ENCODE data around the gene PRUNE1. TPM values are rescaled to one million over a fixed set of nuclear protein-coding genes. Genes with fewer than 3 reads are reported as not detected.

PRUNE1 gene, protein sequence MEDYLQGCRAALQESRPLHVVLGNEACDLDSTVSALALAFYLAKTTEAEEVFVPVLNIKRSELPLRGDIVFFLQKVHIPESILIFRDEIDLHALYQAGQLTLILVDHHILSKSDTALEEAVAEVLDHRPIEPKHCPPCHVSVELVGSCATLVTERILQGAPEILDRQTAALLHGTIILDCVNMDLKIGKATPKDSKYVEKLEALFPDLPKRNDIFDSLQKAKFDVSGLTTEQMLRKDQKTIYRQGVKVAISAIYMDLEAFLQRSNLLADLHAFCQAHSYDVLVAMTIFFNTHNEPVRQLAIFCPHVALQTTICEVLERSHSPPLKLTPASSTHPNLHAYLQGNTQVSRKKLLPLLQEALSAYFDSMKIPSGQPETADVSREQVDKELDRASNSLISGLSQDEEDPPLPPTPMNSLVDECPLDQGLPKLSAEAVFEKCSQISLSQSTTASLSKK
- 10 to 100 TPM; 21.6 to 34.1 (median 32.8) TPM for total RNA-seq

DNA sequence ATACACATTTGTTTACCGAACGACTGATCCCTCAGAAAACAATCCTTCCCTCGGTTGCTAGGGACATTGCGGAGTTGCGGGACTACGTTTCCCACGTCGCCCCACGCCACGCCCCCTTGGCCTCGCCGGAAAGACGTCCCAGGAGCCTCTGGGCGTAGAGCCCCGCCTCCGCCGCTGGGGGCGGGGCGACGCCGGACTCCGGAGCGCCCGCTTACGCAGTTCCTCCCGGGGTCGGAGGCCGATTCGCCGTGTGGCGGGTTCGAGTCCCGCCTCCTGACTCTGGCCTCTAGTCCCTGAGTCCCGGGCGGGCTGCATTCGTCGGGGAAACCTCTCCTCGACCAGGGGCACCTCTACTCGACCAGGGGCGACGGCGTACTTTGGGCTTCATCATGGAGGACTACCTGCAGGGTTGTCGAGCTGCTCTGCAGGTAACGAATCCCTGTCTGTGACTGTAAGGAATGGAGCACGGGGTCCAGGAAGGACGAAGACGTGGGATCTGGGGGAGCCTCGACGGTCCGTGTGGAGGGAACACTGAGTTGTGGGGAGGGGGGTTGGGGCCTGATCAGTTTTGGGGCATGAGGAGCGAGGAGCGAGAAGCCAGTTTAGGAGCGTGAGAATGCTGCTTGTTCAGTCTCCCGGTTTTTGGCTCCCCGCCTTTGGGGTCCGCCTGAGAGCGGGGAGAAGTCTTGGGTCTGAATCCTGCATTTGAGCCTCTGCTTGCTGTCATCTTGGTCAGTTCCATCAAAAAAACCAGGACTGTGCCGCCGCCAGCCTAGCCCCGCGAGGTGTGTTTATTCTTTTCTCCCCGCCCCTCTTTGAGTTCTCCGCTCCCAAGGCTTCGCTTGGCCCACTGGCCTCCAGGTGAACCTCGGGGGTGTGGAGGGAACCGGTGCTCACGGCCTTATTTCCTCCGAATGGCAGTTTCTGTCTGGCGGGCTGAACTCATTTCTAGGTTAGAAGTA, at the start of gene PRUNE1:
PRUNE1 (plus strand) TSS at position 206 of the 962 bp plus-strand sequence; CDS start at position 390, 184 bp downstream.
- peak; percentile 93 to 96 for DNase-seq (ENCODE audit: low spot score in 2 of 2)
- TF ChIP-seq POLR2AphosphoS5 (IDR thresholded peaks at IDR 0.05) (peak; percentile 73 to 86 (median 83)), POLR2A (IDR thresholded peaks at IDR 0.05) (peak; percentile 66)
- TF ChIP-seq, protein P1, sequence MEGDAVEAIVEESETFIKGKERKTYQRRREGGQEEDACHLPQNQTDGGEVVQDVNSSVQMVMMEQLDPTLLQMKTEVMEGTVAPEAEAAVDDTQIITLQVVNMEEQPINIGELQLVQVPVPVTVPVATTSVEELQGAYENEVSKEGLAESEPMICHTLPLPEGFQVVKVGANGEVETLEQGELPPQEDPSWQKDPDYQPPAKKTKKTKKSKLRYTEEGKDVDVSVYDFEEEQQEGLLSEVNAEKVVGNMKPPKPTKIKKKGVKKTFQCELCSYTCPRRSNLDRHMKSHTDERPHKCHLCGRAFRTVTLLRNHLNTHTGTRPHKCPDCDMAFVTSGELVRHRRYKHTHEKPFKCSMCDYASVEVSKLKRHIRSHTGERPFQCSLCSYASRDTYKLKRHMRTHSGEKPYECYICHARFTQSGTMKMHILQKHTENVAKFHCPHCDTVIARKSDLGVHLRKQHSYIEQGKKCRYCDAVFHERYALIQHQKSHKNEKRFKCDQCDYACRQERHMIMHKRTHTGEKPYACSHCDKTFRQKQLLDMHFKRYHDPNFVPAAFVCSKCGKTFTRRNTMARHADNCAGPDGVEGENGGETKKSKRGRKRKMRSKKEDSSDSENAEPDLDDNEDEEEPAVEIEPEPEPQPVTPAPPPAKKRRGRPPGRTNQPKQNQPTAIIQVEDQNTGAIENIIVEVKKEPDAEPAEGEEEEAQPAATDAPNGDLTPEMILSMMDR (IDR thresholded peaks at IDR 0.05) = peak in 1 of 3 donors; percentile 8
- Histone ChIP-seq H3K4me1 (peaks cover 0 to 25% of the 10 kb centered on the region in 2 donors), H3K4me3 (peak within 1 kb of the TSS; percentile 60 to 83 (median 66)), H3K27me3 (no peaks in the 10 kb centered on the region), H3K36me3 (no peaks in the 10 kb centered on the region), H3K9me3 (no peaks in the 10 kb centered on the region), H3K27ac (peak within 1 kb of the TSS; percentile 94 to 96)
- intact Hi-C loops (cut with DNase I; ENCODE audit: low total_unique reads) = no loop called here

DNA sequence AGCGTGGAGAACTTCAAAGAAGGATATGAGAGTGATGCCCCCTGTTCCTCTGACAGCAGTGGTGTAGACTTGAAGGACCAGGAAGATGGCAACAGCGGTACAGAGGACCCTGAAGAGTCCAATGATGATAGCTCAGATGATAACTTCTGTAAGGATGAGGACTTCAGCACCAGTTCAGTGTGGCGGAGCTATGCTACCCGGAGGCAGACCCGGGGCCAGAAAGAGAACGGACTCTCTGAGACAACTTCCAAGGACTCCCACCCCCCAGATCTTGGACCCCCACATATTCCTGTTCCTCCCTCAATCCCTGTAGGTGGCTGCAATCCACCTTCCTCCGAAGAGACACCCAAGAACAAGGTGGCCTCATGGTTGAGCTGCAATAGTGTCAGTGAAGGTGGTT, 47.6 kb upstream of the PRUNE1 start:
- H3K36me3 ChIP-seq = peaks cover 15% of the 10 kb centered on the region
- no peaks in the 10 kb centered on the region for H3K27me3 ChIP-seq
- intact Hi-C loops (cut with DNase I; ENCODE audit: low total_unique reads) = no loop called here
- DNase-seq (ENCODE audit: low spot score in 2 of 2) = no peak
- H3K27ac ChIP-seq = no peak overlapping the region
- no peaks in the 10 kb centered on the region for H3K4me1 ChIP-seq
- TF ChIP-seq POLR2AphosphoS5 (IDR thresholded peaks at IDR 0.05) (no peak), POLR2A (IDR thresholded peaks at IDR 0.05) (no peak)
- TF ChIP-seq, protein P1 (IDR thresholded peaks at IDR 0.05) = no peak
- no peak overlapping the region for H3K4me3 ChIP-seq
- no peaks in the 10 kb centered on the region for H3K9me3 ChIP-seq

DNA sequence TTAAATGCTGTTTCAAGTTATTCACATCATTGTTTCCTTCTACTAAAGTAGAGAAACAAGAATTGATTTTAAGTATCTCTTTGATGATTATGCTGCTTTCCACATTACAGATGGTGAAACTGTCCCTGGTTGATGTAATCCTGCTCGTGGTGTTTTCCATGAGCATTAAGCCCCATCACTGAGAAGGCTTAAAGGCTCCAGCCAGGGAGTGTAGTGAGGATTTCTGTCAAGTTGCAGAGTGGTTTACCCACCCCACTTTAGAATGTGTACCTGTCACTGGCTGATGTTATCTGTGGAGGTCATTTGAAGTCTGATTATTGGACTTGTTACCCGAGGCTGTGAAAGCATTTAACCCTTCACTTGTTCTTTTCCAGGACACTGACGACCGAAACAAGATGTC, 46.5 kb upstream of the PRUNE1 start:
- H3K9me3 ChIP-seq = no peaks in the 10 kb centered on the region
- intact Hi-C loops (cut with DNase I; ENCODE audit: low total_unique reads) = no loop called here
- H3K36me3 ChIP-seq = peaks cover 16% of the 10 kb centered on the region
- no peak for DNase-seq (ENCODE audit: low spot score in 2 of 2)
- no peaks in the 10 kb centered on the region for H3K27me3 ChIP-seq
- peak overlapping the region in 1 of 2 donors; percentile 11 for H3K27ac ChIP-seq
- no peak for TF ChIP-seq POLR2A (IDR thresholded peaks at IDR 0.05)
- TF ChIP-seq, protein P1 (IDR thresholded peaks at IDR 0.05) = no peak
- H3K4me1 ChIP-seq = no peaks in the 10 kb centered on the region
- no peak overlapping the region for H3K4me3 ChIP-seq

DNA sequence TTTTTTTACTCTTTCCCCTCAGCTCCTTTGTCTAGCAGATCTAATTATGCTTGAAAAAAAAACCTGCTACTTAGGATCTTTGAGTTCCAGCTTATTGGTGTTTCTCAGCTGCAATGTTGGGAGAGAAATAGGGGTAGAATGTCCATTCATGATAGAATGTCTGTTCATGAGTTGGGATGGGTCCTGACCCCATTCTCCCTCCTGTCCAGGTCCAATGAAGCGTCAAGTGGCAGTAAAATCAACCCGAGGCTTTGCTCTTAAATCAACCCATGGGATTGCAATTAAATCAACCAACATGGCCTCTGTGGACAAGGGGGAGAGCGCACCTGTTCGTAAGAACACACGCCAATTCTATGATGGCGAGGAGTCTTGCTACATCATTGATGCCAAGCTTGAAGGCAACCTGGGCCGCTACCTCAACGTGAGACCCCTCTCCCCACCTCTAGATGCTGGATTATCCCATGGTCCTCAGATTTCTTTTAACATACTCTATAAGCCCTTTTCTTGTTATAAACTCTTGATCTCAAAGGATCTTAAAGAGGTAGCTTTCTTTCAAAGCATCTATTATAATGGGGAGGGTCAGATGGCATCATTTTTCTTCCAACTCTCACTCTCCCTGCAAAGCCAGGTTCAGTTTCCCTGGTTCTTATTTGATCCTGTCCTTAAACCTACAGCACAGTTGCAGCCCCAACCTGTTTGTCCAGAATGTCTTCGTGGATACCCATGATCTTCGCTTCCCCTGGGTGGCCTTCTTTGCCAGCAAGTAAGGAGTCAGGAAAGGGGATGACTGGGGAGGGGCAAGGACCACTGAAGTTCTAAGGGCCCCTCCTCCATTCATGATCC, 44.7 kb upstream of the PRUNE1 start:
- Histone ChIP-seq H3K27ac (no peak overlapping the region), H3K27me3 (no peaks in the 10 kb centered on the region), H3K4me1 (no peaks in the 10 kb centered on the region), H3K9me3 (no peaks in the 10 kb centered on the region), H3K36me3 (peaks cover 16% of the 10 kb centered on the region), H3K4me3 (no peak overlapping the region)
- intact Hi-C loops (cut with DNase I; ENCODE audit: low total_unique reads) = no loop called here
- DNase-seq (ENCODE audit: low spot score in 2 of 2) = no peak
- TF ChIP-seq, protein P1 (IDR thresholded peaks at IDR 0.05) = no peak
- TF ChIP-seq POLR2AphosphoS5 (IDR thresholded peaks at IDR 0.05) (no peak), POLR2A (IDR thresholded peaks at IDR 0.05) (no peak)
